Ovary (tissue), 3 donors: ENCODE results near the gene DEF6.

Experiments used
- CTCF ChIP-seq, 3 donors: fragments of 450-650 bp in 2 of 3; fragments of 200-600 bp in 1 of 3; IDR thresholded peaks; one replicate each; pipeline versions ENCODE4 v1.5.1 to v1.8.0; 2016 to 2022; ENCODE audit warnings: antibody characterized with exemption in 3 of 3, mild to moderate bottlenecking in 1 of 3
- EP300 ChIP-seq: sonication (generic); formaldehyde crosslinking; IDR thresholded peaks from one replicate; pipeline ENCODE4 v1.6.1; 2017; ENCODE audit warnings: antibody characterized with exemption
- donor health status: DM: no; HTN: no; CAD: no.

GRCh38 chr6:35267897-35268296 lies 29.7 kb upstream of the DEF6 start:
- TF ChIP-seq EP300: no peak
- no peak for TF ChIP-seq CTCF (IDR thresholded peaks at IDR 0.05)
